ENCODE results near the gene MED13.

DNA sequence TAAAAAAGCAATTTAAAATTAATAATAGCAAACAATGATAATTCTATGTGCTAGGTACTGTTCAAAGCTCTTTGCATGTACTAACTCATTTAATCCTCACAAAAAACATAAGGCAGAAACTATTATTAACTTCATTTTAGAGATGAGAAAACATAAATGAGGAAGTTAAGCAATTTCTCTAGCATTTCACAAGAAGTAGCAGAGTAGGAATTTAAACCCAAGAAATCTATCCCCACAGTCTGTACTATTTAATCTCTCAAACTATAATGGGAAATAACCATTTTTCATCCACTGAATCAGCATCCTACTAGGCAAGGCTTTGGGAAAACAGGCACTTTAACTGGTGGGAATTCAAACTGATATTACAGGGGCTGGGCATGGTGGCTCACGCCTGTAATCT lies 95.0 kb downstream of the MED13 start:
- no peak for TF ChIP-seq POLR2A (IDR thresholded peaks at IDR 0.05; ENCODE audit: low read length)
- TF ChIP-seq GATA1 (IDR thresholded peaks at IDR 0.05; ENCODE audit: low read depth, low read length), result no peak
